ENCODE results near the gene ELK4.

GRCh38 chr1:205612556-205612955, 19.3 kb downstream of the ELK4 start:
- TF ChIP-seq MAFK (IDR thresholded peaks at IDR 0.05; ENCODE audit: partially characterized antibody) (no peak), POLR2A (IDR thresholded peaks at IDR 0.05; ENCODE audit: low read length) (no peak), KDM5A (IDR thresholded peaks at IDR 0.05) (no peak), POLR2AphosphoS2 (conservative IDR thresholded peaks at IDR 0.05; ENCODE audit: low read length) (no peak), CHD2 (IDR thresholded peaks at IDR 0.05; ENCODE audit: low read length, partially characterized antibody) (no peak), EP300 (IDR thresholded peaks at IDR 0.05) (no peak), MYC (IDR thresholded peaks at IDR 0.05; ENCODE audit: borderline replicate concordance, low read length) (no peak), RFX5 (IDR thresholded peaks at IDR 0.05) (no peak), BHLHE40 (IDR thresholded peaks at IDR 0.05; ENCODE audit: low read depth, low read length) (no peak), HMGXB4 (CRISPR knock-in tag; IDR thresholded peaks at IDR 0.05; ENCODE audit: borderline replicate concordance) (no peak), RNF2 (IDR thresholded peaks at IDR 0.05; ENCODE audit: borderline replicate concordance, low read depth) (no peak)
- TF ChIP-seq, protein P1, sequence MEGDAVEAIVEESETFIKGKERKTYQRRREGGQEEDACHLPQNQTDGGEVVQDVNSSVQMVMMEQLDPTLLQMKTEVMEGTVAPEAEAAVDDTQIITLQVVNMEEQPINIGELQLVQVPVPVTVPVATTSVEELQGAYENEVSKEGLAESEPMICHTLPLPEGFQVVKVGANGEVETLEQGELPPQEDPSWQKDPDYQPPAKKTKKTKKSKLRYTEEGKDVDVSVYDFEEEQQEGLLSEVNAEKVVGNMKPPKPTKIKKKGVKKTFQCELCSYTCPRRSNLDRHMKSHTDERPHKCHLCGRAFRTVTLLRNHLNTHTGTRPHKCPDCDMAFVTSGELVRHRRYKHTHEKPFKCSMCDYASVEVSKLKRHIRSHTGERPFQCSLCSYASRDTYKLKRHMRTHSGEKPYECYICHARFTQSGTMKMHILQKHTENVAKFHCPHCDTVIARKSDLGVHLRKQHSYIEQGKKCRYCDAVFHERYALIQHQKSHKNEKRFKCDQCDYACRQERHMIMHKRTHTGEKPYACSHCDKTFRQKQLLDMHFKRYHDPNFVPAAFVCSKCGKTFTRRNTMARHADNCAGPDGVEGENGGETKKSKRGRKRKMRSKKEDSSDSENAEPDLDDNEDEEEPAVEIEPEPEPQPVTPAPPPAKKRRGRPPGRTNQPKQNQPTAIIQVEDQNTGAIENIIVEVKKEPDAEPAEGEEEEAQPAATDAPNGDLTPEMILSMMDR (IDR thresholded peaks at IDR 0.05): no peak
- TF ChIP-seq, protein P2, sequence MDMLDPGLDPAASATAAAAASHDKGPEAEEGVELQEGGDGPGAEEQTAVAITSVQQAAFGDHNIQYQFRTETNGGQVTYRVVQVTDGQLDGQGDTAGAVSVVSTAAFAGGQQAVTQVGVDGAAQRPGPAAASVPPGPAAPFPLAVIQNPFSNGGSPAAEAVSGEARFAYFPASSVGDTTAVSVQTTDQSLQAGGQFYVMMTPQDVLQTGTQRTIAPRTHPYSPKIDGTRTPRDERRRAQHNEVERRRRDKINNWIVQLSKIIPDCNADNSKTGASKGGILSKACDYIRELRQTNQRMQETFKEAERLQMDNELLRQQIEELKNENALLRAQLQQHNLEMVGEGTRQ (IDR thresholded peaks at IDR 0.05): no peak
